Kidney (tissue), 14 donors: ENCODE measurements around the gene REV1. TPM values are rescaled to one million over a fixed set of nuclear protein-coding genes. Genes with fewer than 3 reads are reported as not detected.

Experiments
- DNase-seq, 5 donors: peaks; one replicate each; pipeline ENCODE4 v3.0.0-alpha.2; 2013 to 2020
- FAIRE-seq: peaks from 2 replicates; lab custom pipeline; 2012; peaks lifted over from hg19 to GRCh38; lab: Jason Lieb, UNC
- H3K27ac ChIP-seq, 2 donors: one replicate each; pipeline ENCODE4 v1.7.0; 2013; ENCODE audit warnings: low read depth in 2 of 2, low read length in 2 of 2, inconsistent platforms in 1 of 2
- H3K27me3 ChIP-seq: one replicate; pipeline ENCODE4 v1.7.1; 2013; ENCODE audit warnings: low read length, inconsistent platforms; ENCODE audit not compliant: control insufficient read depth, insufficient read depth
- H3K36me3 ChIP-seq, 3 donors: one replicate each; pipeline versions ENCODE4 v1.7.0 to v1.7.1; 2013; ENCODE audit warnings: low read length in 3 of 3, control low read depth in 1 of 3, inconsistent platforms in 1 of 3; ENCODE audit not compliant: insufficient read depth in 3 of 3, control insufficient read depth in 2 of 3
- H3K4me1 ChIP-seq, 3 donors: one replicate each; pipeline versions ENCODE4 v1.7.0 to v1.7.1; 2013; ENCODE audit warnings: low read length in 3 of 3, inconsistent platforms in 1 of 3, low read depth in 1 of 3; ENCODE audit not compliant: control insufficient read depth in 2 of 3, insufficient read depth in 2 of 3
- H3K4me3 ChIP-seq, 3 donors: one replicate each; pipeline versions ENCODE4 v1.7.0 to v1.8.1; 2013; ENCODE audit warnings: low read length in 3 of 3, control low read depth in 1 of 3, inconsistent platforms in 1 of 3
- H3K9ac ChIP-seq, 3 donors: one replicate each; pipeline versions ENCODE4 v1.7.0 to v1.7.1; 2013; ENCODE audit warnings: low read length in 3 of 3, control low read depth in 1 of 3, inconsistent platforms in 1 of 3
- H3K9me3 ChIP-seq, 3 donors: one replicate each; pipeline versions ENCODE4 v1.7.0 to v1.7.1; 2013; ENCODE audit warnings: low read length in 3 of 3, control low read depth in 1 of 3, inconsistent platforms in 1 of 3; ENCODE audit not compliant: control insufficient read depth in 2 of 3, insufficient read depth in 1 of 3
- CTCF ChIP-seq: IDR thresholded peaks from 3 replicates; pipeline ENCODE4 v1.5.1; 2012; ENCODE audit warnings: mild to moderate bottlenecking, moderate library complexity, borderline replicate concordance; ENCODE audit not compliant: insufficient read depth; ENCODE audit errors: extremely low read depth
- intact Hi-C: fragments of 100-400 bp; cut with DNase I; formaldehyde crosslinking; loops from one replicate; pipeline ENCODE4 v1.11.1; 2022
- polyA plus RNA-seq: library from polyadenylated mRNA; stranded (reverse); fragments of 350-450 nt; fragmentation: Illumina TruSeq; extraction: RNeasy Lipid Tissue Mini Kit (QIAGEN cat#74804); gene quantifications from one replicate; pipeline ENCODE4 v1.2.3, GENCODE V29; 2014; ENCODE audit warnings: low read depth, low replicate concordance; ENCODE audit not compliant: insufficient read depth
- total RNA-seq: library from RNA; stranded (reverse); fragmentation: NEBNext Ultra II Directional; extraction: Animal tissue kit (Norgen Biotek cat#: 25700); gene quantifications from one replicate; pipeline ENCODE4 v1.2.1, GENCODE V29; 2021
- donor health status: control.
- donor health status: control.
- donor health status: control.
- donor health status: control.
- donor health status: control.
- donor health status: DM: yes; HTN: yes; CAD: no.
- donor health status: Normal renal cell carcinoma (clear cell type).

Gene REV1
- total and polyA plus RNA-seq, 2 donors from 2014 or later: 16.9 to 41.3 TPM

GRCh38 chr2:99401841-99402240 is 88.0 kb downstream of the REV1 start:
- intact Hi-C loops: no loop called here

GRCh38 chr2:99399795-99400194 is 90.0 kb downstream of the REV1 start:
- H3K27ac ChIP-seq: no peak overlapping the region
- intact Hi-C loops: no loop called here
- no peak overlapping the region for H3K9ac ChIP-seq
- FAIRE-seq: no peak
- no peak for TF ChIP-seq CTCF
- H3K27me3 ChIP-seq: no peaks in the 10 kb centered on the region
- no peaks in the 10 kb centered on the region for H3K9me3 ChIP-seq
- peaks cover 8 to 78% (median 44%) of the 10 kb centered on the region in 3 donors for H3K36me3 ChIP-seq
- H3K4me3 ChIP-seq: no peak overlapping the region
- no peak for DNase-seq
- H3K4me1 ChIP-seq: peaks cover 0 to 10% (median 2%) of the 10 kb centered on the region in 3 donors

More at GRCh38 chr2:99401841-99402240, 88.0 kb downstream of the REV1 start:
- peaks cover 0 to 15% (median 2%) of the 10 kb centered on the region in 3 donors for H3K4me1 ChIP-seq
- H3K9ac ChIP-seq: no peak overlapping the region
- no peak for FAIRE-seq
- peaks cover 9 to 82% (median 44%) of the 10 kb centered on the region in 3 donors for H3K36me3 ChIP-seq
- no peak for DNase-seq
- H3K27me3 ChIP-seq: no peaks in the 10 kb centered on the region
- H3K4me3 ChIP-seq: no peak overlapping the region
- no peaks in the 10 kb centered on the region for H3K9me3 ChIP-seq
- no peak for TF ChIP-seq CTCF
- no peak overlapping the region for H3K27ac ChIP-seq

DNA sequence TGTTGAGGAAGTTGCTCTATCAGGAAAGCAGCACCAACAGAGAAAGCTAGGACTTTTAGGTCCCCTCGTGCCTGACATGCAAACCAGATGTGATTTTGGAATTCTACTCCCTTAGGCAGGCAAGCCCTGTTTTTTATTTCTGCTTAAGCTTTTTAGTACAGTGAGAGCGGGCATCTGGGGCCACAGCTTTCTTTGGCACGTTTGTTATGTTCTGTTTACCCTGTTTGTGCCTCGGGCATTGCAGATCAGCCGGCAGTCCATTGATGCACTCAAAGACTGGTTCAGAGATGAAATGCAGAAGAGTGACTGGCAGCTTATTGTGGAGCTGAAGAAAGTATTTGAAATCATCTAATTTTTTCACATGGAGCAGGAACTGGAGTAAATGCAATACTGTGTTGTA is 90.8 kb downstream of the REV1 start:
- H3K36me3 ChIP-seq: peaks cover 10 to 78% (median 46%) of the 10 kb centered on the region in 3 donors
- H3K4me1 ChIP-seq: peaks cover 0 to 7% (median 2%) of the 10 kb centered on the region in 3 donors
- DNase-seq (no peak), FAIRE-seq (no peak)
- no peak for TF ChIP-seq CTCF
- no peaks in the 10 kb centered on the region for H3K9me3 ChIP-seq
- no peak overlapping the region for H3K27ac ChIP-seq
- intact Hi-C loops: no loop called here
- H3K4me3 ChIP-seq: no peak overlapping the region
- H3K27me3 ChIP-seq: no peaks in the 10 kb centered on the region
- H3K9ac ChIP-seq: no peak overlapping the region

GRCh38 chr2:99398303-99398702 is 91.5 kb downstream of the REV1 start:
- Histone ChIP-seq H3K36me3 (peaks cover 7 to 76% (median 46%) of the 10 kb centered on the region in 3 donors), H3K4me3 (no peak overlapping the region), H3K9me3 (no peaks in the 10 kb centered on the region), H3K9ac (no peak overlapping the region), H3K27ac (no peak overlapping the region), H3K27me3 (no peaks in the 10 kb centered on the region), H3K4me1 (peaks cover 0 to 2% (median 0%) of the 10 kb centered on the region in 3 donors)
- no peak for DNase-seq
- TF ChIP-seq CTCF: no peak
- no peak for FAIRE-seq
- intact Hi-C loops: no loop called here
